GM12801 (cell line): Measurements from ENCODE around the gene TMEM163.

Experiments
- CTCF ChIP-seq: IDR thresholded peaks from one replicate; pipeline ENCODE4 v1.5.1; 2011; ENCODE audit warnings: control low read depth; ENCODE audit not compliant: insufficient read length; ENCODE audit errors: extremely low read depth

TMEM163 gene

GRCh38 chr2:134448650-134449049, 270.1 kb downstream of the TMEM163 start:
- no peak for TF ChIP-seq CTCF

GRCh38 chr2:134447669-134448068, 271.1 kb downstream of the TMEM163 start:
- no peak for TF ChIP-seq CTCF

GRCh38 chr2:134446383-134447017, 272.3 kb downstream of the TMEM163 start:
- TF ChIP-seq CTCF = no peak

- no peak for TF ChIP-seq CTCF
These were observed 272.8 kb downstream of the TMEM163 start for GRCh38 chr2:134445985-134446382.

GRCh38 chr2:134445116-134445515, 273.7 kb downstream of the TMEM163 start:
- TF ChIP-seq CTCF = no peak

GRCh38 chr2:134443814-134444480, 274.9 kb downstream of the TMEM163 start:
- no peak for TF ChIP-seq CTCF

- no peak for TF ChIP-seq CTCF
These were observed 277.5 kb downstream of the TMEM163 start for GRCh38 chr2:134441153-134441863.
